Effector memory CD8-positive, alpha-beta T cell (primary cell): ENCODE results near the gene CDKAL1.
"Not testable (repeated sequence)": the region's sequence is repeated elsewhere in the genome, so short reads cannot be mapped to it uniquely, and the experiment has no call there.

Experiments used
- ATAC-seq: fragments of 150-1000 bp; cut with Tn5 transposase; replicated peaks from 2 replicates; pipeline ENCODE4 v1.10.0; 2021; ENCODE audit warnings: mild to moderate bottlenecking, moderate library complexity
- DNase-seq, 3 experiments: peaks; one replicate each; pipeline ENCODE4 v3.0.0; 2021
- H3K27ac Mint-ChIP-seq, 2 donors: one replicate each; pipeline ENCODE4 v1.8.0; 2022; ENCODE audit warnings: mild to moderate bottlenecking in 2 of 2, mixed read lengths in 2 of 2, moderate library complexity in 2 of 2
- H3K27me3 Mint-ChIP-seq, 2 donors: one replicate each; pipeline ENCODE4 v1.8.0; 2022; ENCODE audit warnings: mixed read lengths in 2 of 2
- H3K36me3 Mint-ChIP-seq: one replicate; pipeline ENCODE4 v1.8.0; 2022; ENCODE audit warnings: mild to moderate bottlenecking, moderate library complexity, mixed read lengths; ENCODE audit not compliant: insufficient read depth
- H3K4me1 Mint-ChIP-seq, 2 donors: one replicate each; pipeline ENCODE4 v1.8.0; 2022; ENCODE audit warnings: low read depth in 2 of 2, mixed read lengths in 2 of 2
- H3K4me3 Mint-ChIP-seq, 2 donors: one replicate each; pipeline ENCODE4 v1.8.0; 2022; ENCODE audit warnings: mild to moderate bottlenecking in 2 of 2, mixed read lengths in 2 of 2, moderate library complexity in 2 of 2
- H3K9me3 Mint-ChIP-seq, 2 donors: one replicate each; pipeline ENCODE4 v1.8.0; 2022; ENCODE audit warnings: mixed read lengths in 2 of 2

The CDKAL1 gene

GRCh38 chr6:21091411-21091810 is 557.2 kb downstream of the CDKAL1 start:
- no peak for ATAC-seq
- Mint-ChIP-seq H3K27ac (peak overlapping the region in 1 of 2 donors; percentile 27), H3K4me1 (peaks cover 0 to 15% of the 10 kb centered on the region in 2 donors), H3K9me3 (no peaks in the 10 kb centered on the region), H3K27me3 (no peaks in the 10 kb centered on the region), H3K4me3 (no peak overlapping the region), H3K36me3 (peaks cover 5% of the 10 kb centered on the region)
- DNase-seq, result no peak

- ATAC-seq, H3K27ac Mint-ChIP-seq: not testable (repeated sequence)
- peaks cover 0 to 15% of the 10 kb centered on the region in 2 donors for H3K4me1 Mint-ChIP-seq
Observed at GRCh38 chr6:21092231-21092772, 558.0 kb downstream of the CDKAL1 start.

GRCh38 chr6:21095462-21095861 is 561.2 kb downstream of the CDKAL1 start:
- peaks cover 5% of the 10 kb centered on the region for H3K36me3 Mint-ChIP-seq
- ATAC-seq, result no peak
- no peak overlapping the region for H3K27ac Mint-ChIP-seq
- H3K9me3 Mint-ChIP-seq, result no peaks in the 10 kb centered on the region
- H3K4me1 Mint-ChIP-seq, result peaks cover 8 to 20% of the 10 kb centered on the region in 2 donors
- no peaks in the 10 kb centered on the region for H3K27me3 Mint-ChIP-seq
- no peak for DNase-seq
- no peak overlapping the region for H3K4me3 Mint-ChIP-seq

More at GRCh38 chr6:21092231-21092772, 558.0 kb downstream of the CDKAL1 start:
- H3K4me3 Mint-ChIP-seq, H3K9me3 Mint-ChIP-seq, H3K27me3 Mint-ChIP-seq, DNase-seq, H3K36me3 Mint-ChIP-seq: not testable (repeated sequence)

- Mint-ChIP-seq H3K4me1 (peaks cover 20 to 34% of the 10 kb centered on the region in 2 donors), H3K27ac (no peak overlapping the region), H3K27me3 (no peaks in the 10 kb centered on the region), H3K9me3 (no peaks in the 10 kb centered on the region), H3K4me3 (no peak overlapping the region), H3K36me3 (no peaks in the 10 kb centered on the region)
- ATAC-seq (no peak), DNase-seq (no peak)
Observed at GRCh38 chr6:21098134-21098533, 563.9 kb downstream of the CDKAL1 start.

GRCh38 chr6:21098744-21099143 is 564.5 kb downstream of the CDKAL1 start:
- Mint-ChIP-seq H3K9me3 (no peaks in the 10 kb centered on the region), H3K4me3 (no peak overlapping the region), H3K27ac (no peak overlapping the region), H3K27me3 (no peaks in the 10 kb centered on the region), H3K4me1 (peaks cover 20 to 34% of the 10 kb centered on the region in 2 donors), H3K36me3 (no peaks in the 10 kb centered on the region)
- DNase-seq (no peak), ATAC-seq (no peak)

GRCh38 chr6:21099338-21100314 is 565.4 kb downstream of the CDKAL1 start:
- Mint-ChIP-seq H3K9me3 (no peaks in the 10 kb centered on the region), H3K27me3 (no peaks in the 10 kb centered on the region), H3K27ac (peak overlapping the region; percentile 21 to 29), H3K36me3 (no peaks in the 10 kb centered on the region), H3K4me3 (no peak overlapping the region), H3K4me1 (peaks cover 20 to 28% of the 10 kb centered on the region in 2 donors)
- ATAC-seq (no peak), DNase-seq (no peak)

GRCh38 chr6:21100991-21101390 is 566.7 kb downstream of the CDKAL1 start:
- no peak for DNase-seq
- no peaks in the 10 kb centered on the region for H3K36me3 Mint-ChIP-seq
- H3K27me3 Mint-ChIP-seq, result no peaks in the 10 kb centered on the region
- ATAC-seq, result no peak
- H3K9me3 Mint-ChIP-seq, result no peaks in the 10 kb centered on the region
- no peak overlapping the region for H3K4me3 Mint-ChIP-seq
- H3K4me1 Mint-ChIP-seq, result peaks cover 20 to 25% of the 10 kb centered on the region in 2 donors
- H3K27ac Mint-ChIP-seq, result peak overlapping the region in 1 of 2 donors; percentile 4

GRCh38 chr6:21101694-21102093 is 567.4 kb downstream of the CDKAL1 start:
- no peaks in the 10 kb centered on the region for H3K36me3 Mint-ChIP-seq
- no peaks in the 10 kb centered on the region for H3K27me3 Mint-ChIP-seq
- H3K27ac Mint-ChIP-seq, result peak overlapping the region in 1 of 2 donors; percentile 71
- ATAC-seq (no peak), DNase-seq (no peak)
- peaks cover 20 to 24% of the 10 kb centered on the region in 2 donors for H3K4me1 Mint-ChIP-seq
- H3K9me3 Mint-ChIP-seq, result no peaks in the 10 kb centered on the region
- H3K4me3 Mint-ChIP-seq, result no peak overlapping the region

- no peak for ATAC-seq
- Mint-ChIP-seq H3K36me3 (no peaks in the 10 kb centered on the region), H3K27ac (peak overlapping the region in 1 of 2 donors; percentile 71), H3K4me3 (no peak overlapping the region), H3K9me3 (no peaks in the 10 kb centered on the region), H3K4me1 (peaks cover 20 to 24% of the 10 kb centered on the region in 2 donors), H3K27me3 (no peaks in the 10 kb centered on the region)
- no peak for DNase-seq
Observed at GRCh38 chr6:21102201-21102600, 567.9 kb downstream of the CDKAL1 start.

GRCh38 chr6:21102624-21103023 is 568.4 kb downstream of the CDKAL1 start:
- Mint-ChIP-seq H3K4me3 (no peak overlapping the region), H3K27ac (peak overlapping the region in 1 of 2 donors; percentile 71)

GRCh38 chr6:21103626-21104224 is 569.5 kb downstream of the CDKAL1 start:
- DNase-seq (no peak), ATAC-seq (no peak)
- Mint-ChIP-seq H3K27me3 (no peaks in the 10 kb centered on the region), H3K4me1 (peaks cover 19 to 27% of the 10 kb centered on the region in 2 donors), H3K27ac (no peak overlapping the region), H3K4me3 (no peak overlapping the region), H3K36me3 (no peaks in the 10 kb centered on the region), H3K9me3 (no peaks in the 10 kb centered on the region)

More at GRCh38 chr6:21102624-21103023, 568.4 kb downstream of the CDKAL1 start:
- Mint-ChIP-seq H3K36me3 (no peaks in the 10 kb centered on the region), H3K27me3 (no peaks in the 10 kb centered on the region), H3K9me3 (no peaks in the 10 kb centered on the region), H3K4me1 (peaks cover 20 to 24% of the 10 kb centered on the region in 2 donors)
- ATAC-seq (no peak), DNase-seq (no peak)

- Mint-ChIP-seq H3K27ac (no peak overlapping the region), H3K9me3 (no peaks in the 10 kb centered on the region), H3K4me3 (no peak overlapping the region), H3K36me3 (no peaks in the 10 kb centered on the region), H3K4me1 (peaks cover 18 to 27% of the 10 kb centered on the region in 2 donors), H3K27me3 (no peaks in the 10 kb centered on the region)
- ATAC-seq (no peak), DNase-seq (no peak)
Observed at GRCh38 chr6:21104288-21104687, 570.0 kb downstream of the CDKAL1 start.

GRCh38 chr6:21107796-21108195 is 573.5 kb downstream of the CDKAL1 start:
- Mint-ChIP-seq H3K36me3 (no peaks in the 10 kb centered on the region), H3K9me3 (no peaks in the 10 kb centered on the region), H3K4me1 (peaks cover 0 to 4% of the 10 kb centered on the region in 2 donors), H3K27ac (no peak overlapping the region), H3K4me3 (no peak overlapping the region), H3K27me3 (no peaks in the 10 kb centered on the region)
- no peak for ATAC-seq
- no peak for DNase-seq
